Vagina (tissue), 2 donors: ENCODE data around the gene TULP4. TPM values are rescaled to one million over a fixed set of nuclear protein-coding genes. Genes with fewer than 3 reads are reported as not detected.

Source experiments
- DNase-seq, 2 donors: peaks; one replicate each; pipeline ENCODE4 v3.0.0-alpha.2; 2017; ENCODE audit errors: extremely low spot score in 2 of 2
- H3K27ac ChIP-seq: fragments of 200-600 bp; sonication (generic); one replicate; pipeline ENCODE4 v1.5.1; 2019
- H3K27me3 ChIP-seq: fragments of 200-600 bp; sonication (generic); one replicate; pipeline ENCODE4 v1.5.1; 2019
- H3K36me3 ChIP-seq, 2 donors: fragments of 200-600 bp; sonication (generic); one replicate each; pipeline ENCODE4 v1.5.1; 2017 to 2019
- H3K4me1 ChIP-seq: fragments of 200-600 bp; sonication (generic); one replicate; pipeline ENCODE4 v1.5.1; 2019
- H3K4me3 ChIP-seq, 2 donors: fragments of 200-600 bp; sonication (generic); 1 replicate in 1 of 2; 2 replicates in 1 of 2; pipeline ENCODE4 v1.5.1; 2016 to 2019
- H3K9me3 ChIP-seq: fragments of 200-600 bp; sonication (generic); one replicate; pipeline ENCODE4 v1.5.1; 2019
- POLR2A ChIP-seq, 2 donors: fragments of 450-650 bp; IDR thresholded peaks; one replicate each; pipeline ENCODE4 v1.6.1; 2017; ENCODE audit warnings: antibody characterized with exemption in 2 of 2, mild to moderate bottlenecking in 2 of 2, moderate library complexity in 2 of 2
- POLR2AphosphoS5 ChIP-seq, 2 donors: sonication (generic); formaldehyde crosslinking; IDR thresholded peaks; one replicate each; pipeline ENCODE4 v1.9.0; 2017; ENCODE audit warnings: antibody characterized with exemption in 2 of 2, mild to moderate bottlenecking in 2 of 2, low read depth in 1 of 2; ENCODE audit not compliant: insufficient read depth in 1 of 2
- intact Hi-C: fragments of 100-400 bp; cut with DNase I; formaldehyde crosslinking; loops from one replicate; pipeline ENCODE4 v1.15.1; 2023
- total RNA-seq: library from RNA; depleted of rRNA; stranded (reverse); fragments of >200 nt; gene quantifications from one replicate; pipeline ENCODE4 v1.2.3, GENCODE V29; 2016
- TF ChIP-seq, protein P1 (sequence below), 3 experiments: fragments of 450-650 bp in 2 of 3; fragments of 200-600 bp in 1 of 3; sonication (generic) in 1 of 3; IDR thresholded peaks; one replicate each; pipeline ENCODE4 v1.5.1; 2017 to 2019; ENCODE audit warnings: antibody characterized with exemption in 3 of 3, mild to moderate bottlenecking in 2 of 3, moderate library complexity in 2 of 3

Gene TULP4
- total RNA-seq, 1 donor from 2014 or later, result 79.8 TPM

DNA sequence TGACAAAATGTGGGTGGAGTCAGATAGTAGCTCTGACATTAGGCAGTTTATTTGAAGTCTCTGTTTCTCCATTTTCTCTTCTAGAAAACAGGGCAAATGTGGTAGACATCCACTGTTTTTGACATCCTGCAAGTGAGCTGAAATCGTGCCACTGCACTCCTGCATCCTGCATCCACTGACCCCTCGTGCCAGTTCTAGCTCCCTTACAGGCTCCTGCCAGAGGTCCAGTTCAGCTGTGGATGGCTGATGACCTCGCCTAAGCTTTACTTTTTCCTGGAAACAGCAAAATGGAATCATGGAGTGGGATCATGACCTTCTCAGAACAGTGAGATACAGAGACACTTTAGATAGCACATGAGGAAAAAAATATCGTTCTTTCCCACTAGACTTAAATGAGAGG is 58.5 kb downstream of the TULP4 start:
- H3K27me3 ChIP-seq, result no peaks in the 10 kb centered on the region
- H3K36me3 ChIP-seq, result no peaks in the 10 kb centered on the region
- intact Hi-C loops, result no loop called here
- H3K9me3 ChIP-seq, result no peaks in the 10 kb centered on the region
- no peak for DNase-seq
- TF ChIP-seq POLR2A (IDR thresholded peaks at IDR 0.05) (no peak), POLR2AphosphoS5 (IDR thresholded peaks at IDR 0.05; ENCODE audit: insufficient read depth in 1 of 2, low read depth in 1 of 2) (no peak)
- TF ChIP-seq, protein P1, sequence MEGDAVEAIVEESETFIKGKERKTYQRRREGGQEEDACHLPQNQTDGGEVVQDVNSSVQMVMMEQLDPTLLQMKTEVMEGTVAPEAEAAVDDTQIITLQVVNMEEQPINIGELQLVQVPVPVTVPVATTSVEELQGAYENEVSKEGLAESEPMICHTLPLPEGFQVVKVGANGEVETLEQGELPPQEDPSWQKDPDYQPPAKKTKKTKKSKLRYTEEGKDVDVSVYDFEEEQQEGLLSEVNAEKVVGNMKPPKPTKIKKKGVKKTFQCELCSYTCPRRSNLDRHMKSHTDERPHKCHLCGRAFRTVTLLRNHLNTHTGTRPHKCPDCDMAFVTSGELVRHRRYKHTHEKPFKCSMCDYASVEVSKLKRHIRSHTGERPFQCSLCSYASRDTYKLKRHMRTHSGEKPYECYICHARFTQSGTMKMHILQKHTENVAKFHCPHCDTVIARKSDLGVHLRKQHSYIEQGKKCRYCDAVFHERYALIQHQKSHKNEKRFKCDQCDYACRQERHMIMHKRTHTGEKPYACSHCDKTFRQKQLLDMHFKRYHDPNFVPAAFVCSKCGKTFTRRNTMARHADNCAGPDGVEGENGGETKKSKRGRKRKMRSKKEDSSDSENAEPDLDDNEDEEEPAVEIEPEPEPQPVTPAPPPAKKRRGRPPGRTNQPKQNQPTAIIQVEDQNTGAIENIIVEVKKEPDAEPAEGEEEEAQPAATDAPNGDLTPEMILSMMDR (IDR thresholded peaks at IDR 0.05), result no peak
- H3K4me3 ChIP-seq, result no peak overlapping the region
- H3K27ac ChIP-seq, result no peak overlapping the region
- H3K4me1 ChIP-seq, result peaks cover 10% of the 10 kb centered on the region

DNA sequence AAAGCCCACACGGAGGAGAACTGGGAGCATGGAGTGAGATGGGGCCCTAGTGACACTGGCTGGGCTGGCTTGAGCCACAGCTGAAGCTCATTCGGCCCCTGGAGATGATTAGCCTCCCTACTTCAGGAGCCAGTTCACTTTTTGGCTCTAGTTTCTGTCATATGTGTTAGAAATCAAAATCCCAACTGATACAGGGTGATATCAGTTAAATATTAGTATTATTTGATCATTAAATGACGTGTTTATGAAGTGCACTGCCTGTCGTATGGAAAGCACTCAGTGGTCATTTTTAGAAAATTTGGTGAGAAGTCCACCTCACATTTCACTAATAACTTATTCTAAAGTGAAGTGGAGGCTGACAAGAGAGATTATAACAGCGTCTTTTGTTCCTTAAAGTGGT is 59.0 kb downstream of the TULP4 start:
- Histone ChIP-seq H3K27me3 (no peaks in the 10 kb centered on the region), H3K36me3 (no peaks in the 10 kb centered on the region), H3K4me1 (peaks cover 10% of the 10 kb centered on the region), H3K9me3 (no peaks in the 10 kb centered on the region), H3K4me3 (no peak overlapping the region), H3K27ac (no peak overlapping the region)
- TF ChIP-seq POLR2A (IDR thresholded peaks at IDR 0.05) (no peak), POLR2AphosphoS5 (IDR thresholded peaks at IDR 0.05; ENCODE audit: insufficient read depth in 1 of 2, low read depth in 1 of 2) (no peak)
- TF ChIP-seq, protein P1 (IDR thresholded peaks at IDR 0.05), result no peak
- intact Hi-C loops, result no loop called here
- no peak for DNase-seq

GRCh38 chr6:158372574-158372973 is 60.3 kb downstream of the TULP4 start:
- no peaks in the 10 kb centered on the region for H3K36me3 ChIP-seq
- TF ChIP-seq POLR2A (IDR thresholded peaks at IDR 0.05), result no peak
- no peak for TF ChIP-seq POLR2AphosphoS5 (IDR thresholded peaks at IDR 0.05; ENCODE audit: insufficient read depth in 1 of 2, low read depth in 1 of 2)
- TF ChIP-seq, protein P1 (IDR thresholded peaks at IDR 0.05), result no peak
- intact Hi-C loops, result no loop called here
- DNase-seq, result no peak
- H3K4me1 ChIP-seq, result peaks cover 12% of the 10 kb centered on the region
- H3K4me3 ChIP-seq, result no peak overlapping the region
- no peak overlapping the region for H3K27ac ChIP-seq
- H3K9me3 ChIP-seq, result no peaks in the 10 kb centered on the region
- H3K27me3 ChIP-seq, result no peaks in the 10 kb centered on the region

DNA sequence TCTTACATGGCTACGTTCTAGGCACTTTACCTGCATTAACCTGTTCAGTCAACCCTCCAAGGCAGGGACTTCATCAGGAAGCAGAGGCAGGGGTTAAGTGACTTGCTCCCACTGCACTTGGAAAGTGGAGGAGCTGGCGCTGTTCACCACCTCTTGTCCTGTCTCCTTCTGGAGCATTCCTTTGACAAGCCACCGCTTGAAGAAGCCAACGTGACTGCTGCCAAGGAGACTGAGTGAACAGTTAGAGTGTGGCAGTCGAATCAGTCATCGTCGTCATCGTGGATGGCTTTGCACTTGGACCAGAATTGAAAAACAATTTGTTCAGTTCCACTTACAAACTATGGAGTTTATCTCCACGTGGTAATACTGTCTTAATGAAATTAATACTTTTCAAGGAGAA is 60.9 kb downstream of the TULP4 start:
- no peak overlapping the region for H3K27ac ChIP-seq
- H3K4me3 ChIP-seq, result no peak overlapping the region
- H3K27me3 ChIP-seq, result no peaks in the 10 kb centered on the region
- TF ChIP-seq POLR2AphosphoS5 (IDR thresholded peaks at IDR 0.05; ENCODE audit: insufficient read depth in 1 of 2, low read depth in 1 of 2), result peak in 1 of 2 donors; percentile 17
- TF ChIP-seq, protein P1 (IDR thresholded peaks at IDR 0.05), result no peak
- intact Hi-C loops, result no loop called here
- no peak for DNase-seq
- H3K36me3 ChIP-seq, result no peaks in the 10 kb centered on the region
- peaks cover 19% of the 10 kb centered on the region for H3K4me1 ChIP-seq
- no peaks in the 10 kb centered on the region for H3K9me3 ChIP-seq

- TF ChIP-seq POLR2AphosphoS5 (IDR thresholded peaks at IDR 0.05; ENCODE audit: insufficient read depth in 1 of 2, low read depth in 1 of 2) (no peak), POLR2A (IDR thresholded peaks at IDR 0.05) (no peak)
- TF ChIP-seq, protein P1 (IDR thresholded peaks at IDR 0.05), result no peak
- intact Hi-C loops, result no loop called here
- no peak overlapping the region for H3K4me3 ChIP-seq
Observed at GRCh38 chr6:158374020-158374419, 61.8 kb downstream of the TULP4 start.

More at GRCh38 chr6:158374020-158374419, 61.8 kb downstream of the TULP4 start:
- Histone ChIP-seq H3K27me3 (no peaks in the 10 kb centered on the region), H3K4me1 (peaks cover 21% of the 10 kb centered on the region), H3K27ac (no peak overlapping the region), H3K9me3 (no peaks in the 10 kb centered on the region), H3K36me3 (no peaks in the 10 kb centered on the region)
- no peak for DNase-seq
